ENCODE results near the gene CALCA.

DNA sequence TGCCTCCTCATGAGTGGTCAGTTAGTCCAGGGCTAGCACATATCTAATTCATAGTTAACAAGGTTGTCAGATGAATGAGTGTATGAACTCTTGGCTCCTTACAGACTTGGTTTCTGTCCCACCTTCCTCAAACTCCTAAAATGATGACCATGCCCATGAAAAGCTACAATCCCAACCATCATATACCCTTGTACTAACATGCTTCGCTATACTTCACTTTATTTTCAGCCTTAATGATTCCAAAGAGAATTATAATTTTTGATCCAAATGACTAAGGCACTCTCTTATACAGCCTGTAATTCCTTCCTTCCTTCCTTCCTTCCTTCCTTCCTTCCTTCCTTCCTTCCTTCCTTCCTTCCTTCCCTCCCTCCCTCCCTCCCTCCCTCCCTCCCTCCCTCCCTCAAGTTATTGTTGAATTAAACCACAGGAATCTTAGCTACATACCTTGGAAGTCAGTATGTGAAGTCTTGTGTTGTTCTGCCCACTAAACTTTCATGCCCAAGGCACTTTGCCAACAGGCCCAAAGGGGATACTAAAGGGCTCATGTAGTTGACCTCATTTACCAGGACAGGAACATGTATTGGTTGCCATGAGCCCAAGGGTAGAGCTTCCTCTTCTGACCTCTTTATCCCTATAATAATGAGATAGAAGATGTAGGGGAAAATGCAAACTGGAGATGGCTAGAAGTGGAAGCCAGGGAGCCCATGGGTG lies 37.4 kb downstream of the CALCA start:
- TF ChIP-seq EZH2 (IDR thresholded peaks at IDR 0.05; ENCODE audit: insufficient read depth, poor library complexity, severe bottlenecking) (no peak), EZH2phosphoT487 (IDR thresholded peaks at IDR 0.05; ENCODE audit: insufficient read depth, low read depth) (no peak)

Measured in GM23248 (cell line).